Measurements from ENCODE around the gene NFKBIB. TPM values are rescaled to one million over a fixed set of nuclear protein-coding genes. Genes with fewer than 3 reads are reported as not detected.

NFKBIB gene
- total and polyA plus RNA-seq, 7 donors: 13.8 to 63.9 (median 20.2) TPM

GRCh38 chr19:38918526-38918925 is 18.8 kb downstream of the NFKBIB start:
- intact Hi-C loops (cut with DNase I): no loop called here
- TF ChIP-seq POLR2AphosphoS5 (IDR thresholded peaks at IDR 0.05): no peak
- no peak for TF ChIP-seq CTCF (IDR thresholded peaks at IDR 0.05)
- TF ChIP-seq EP300 (IDR thresholded peaks at IDR 0.05): no peak
- TF ChIP-seq POLR2A (IDR thresholded peaks at IDR 0.05): no peak
- Histone ChIP-seq H3K36me3 (peaks cover 0 to 15% (median 0%) of the 10 kb centered on the region in 4 donors), H3K4me1 (no peaks in the 10 kb centered on the region), H3K27ac (no peak overlapping the region), H3K4me3 (no peak overlapping the region), H3K9me3 (no peaks in the 10 kb centered on the region), H3K27me3 (no peaks in the 10 kb centered on the region)
- DNase-seq: no peak
- 89 to 94% methylated on average over 10 of the region's 10 CpGs for WGBS, 2 donors

- intact Hi-C loops (cut with DNase I): no loop called here
Observed at GRCh38 chr19:38919837-38920601, 20.2 kb downstream of the NFKBIB start.

GRCh38 chr19:38920602-38921419 is 21.0 kb downstream of the NFKBIB start:
- TF ChIP-seq CTCF (IDR thresholded peaks at IDR 0.05) (no peak), POLR2A (IDR thresholded peaks at IDR 0.05) (no peak), POLR2AphosphoS5 (IDR thresholded peaks at IDR 0.05) (no peak), EP300 (IDR thresholded peaks at IDR 0.05) (no peak)
- Histone ChIP-seq H3K27ac (no peak overlapping the region), H3K9me3 (no peaks in the 10 kb centered on the region), H3K36me3 (peaks cover 0 to 38% (median 7%) of the 10 kb centered on the region in 4 donors), H3K27me3 (no peaks in the 10 kb centered on the region), H3K4me3 (no peak overlapping the region), H3K4me1 (no peaks in the 10 kb centered on the region)
- intact Hi-C loops (cut with DNase I): no loop called here
- WGBS, 2 donors: 82 to 83% methylated on average over 14 of the region's 14 CpGs
- DNase-seq: no peak

More at GRCh38 chr19:38919837-38920601, 20.2 kb downstream of the NFKBIB start:
- Histone ChIP-seq H3K27ac (no peak overlapping the region), H3K9me3 (no peaks in the 10 kb centered on the region), H3K4me1 (no peaks in the 10 kb centered on the region), H3K4me3 (no peak overlapping the region), H3K27me3 (no peaks in the 10 kb centered on the region), H3K36me3 (peaks cover 0 to 30% (median 5%) of the 10 kb centered on the region in 4 donors)
- DNase-seq: no peak
- 72 to 76% methylated on average over 21 of the region's 21 CpGs for WGBS, 2 donors
- TF ChIP-seq EP300 (IDR thresholded peaks at IDR 0.05): no peak

- TF ChIP-seq EP300 (IDR thresholded peaks at IDR 0.05) (no peak), POLR2A (IDR thresholded peaks at IDR 0.05) (no peak), CTCF (IDR thresholded peaks at IDR 0.05) (no peak), POLR2AphosphoS5 (IDR thresholded peaks at IDR 0.05) (no peak)
- Histone ChIP-seq H3K4me3 (no peak overlapping the region), H3K36me3 (peaks cover 0 to 43% (median 7%) of the 10 kb centered on the region in 4 donors), H3K4me1 (no peaks in the 10 kb centered on the region), H3K27ac (no peak overlapping the region), H3K27me3 (no peaks in the 10 kb centered on the region), H3K9me3 (no peaks in the 10 kb centered on the region)
- WGBS, 2 donors: 93 to 96% methylated on average over 20 of the region's 20 CpGs
- intact Hi-C loops (cut with DNase I): no loop called here
- DNase-seq: no peak
Observed at GRCh38 chr19:38921420-38922274, 21.9 kb downstream of the NFKBIB start.
